ENCODE results near the gene ATP6V0B. TPM values are rescaled to one million over a fixed set of nuclear protein-coding genes. Genes with fewer than 3 reads are reported as not detected.

ATP6V0B gene
- total and polyA plus RNA-seq, 9 of the 15 experiments (the other 6 are each of a cell fraction or from before 2014, with no cell fraction given) = 137 to 328 (median 220) TPM

DNA sequence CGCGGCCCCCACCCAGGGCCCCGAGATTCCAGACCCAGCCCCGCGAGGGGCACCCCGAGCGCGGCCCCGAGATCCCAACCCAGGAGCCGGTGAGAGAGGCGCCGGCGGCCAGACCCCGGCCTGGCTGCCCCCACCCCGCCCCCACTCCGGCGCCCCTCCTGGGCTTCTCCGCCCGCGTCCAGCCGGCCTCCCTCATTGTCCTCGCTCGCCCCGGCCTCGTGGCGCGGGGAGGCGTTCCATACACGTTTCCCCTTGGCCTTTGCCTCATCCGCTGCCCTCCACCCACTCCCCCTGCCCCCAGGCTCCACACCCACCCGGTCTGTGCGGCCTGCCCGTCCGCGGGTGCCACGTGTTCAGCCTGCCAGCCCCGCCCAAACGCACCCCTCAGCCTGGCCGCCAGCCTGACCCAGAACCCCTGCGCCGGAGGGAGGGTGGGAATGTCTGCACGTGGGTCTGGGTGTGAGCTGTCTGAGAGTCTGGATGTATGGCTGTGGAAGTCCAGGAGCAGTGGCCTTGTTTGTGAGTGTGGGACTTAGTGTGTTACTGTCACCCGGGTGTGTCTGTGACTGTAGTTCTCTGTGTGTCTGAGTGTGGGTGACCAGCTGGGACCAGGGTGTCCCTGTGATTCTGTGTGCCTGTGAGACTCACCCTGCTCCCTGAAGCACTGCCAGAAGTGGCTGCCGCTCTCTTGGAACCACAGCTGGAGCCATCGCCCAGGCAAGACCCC is 4.9 kb downstream of the ATP6V0B start (continued):
- TF ChIP-seq AFF4 (CRISPR knock-in tag; IDR thresholded peaks at IDR 0.05) = no peak
- no peak for TF ChIP-seq ZNF444 (CRISPR knock-in tag; IDR thresholded peaks at IDR 0.05)
- TF ChIP-seq ZNF239 (CRISPR knock-in tag; IDR thresholded peaks at IDR 0.05) = no peak
- no peak for TF ChIP-seq HSF4 (CRISPR knock-in tag; IDR thresholded peaks at IDR 0.05; ENCODE audit: borderline replicate concordance)
- TF ChIP-seq ELF4 (CRISPR knock-in tag; IDR thresholded peaks at IDR 0.05) = no peak
- peak in 1 of 2 experiments; percentile 50; a peak in 1 of 4 replicates for TF ChIP-seq FOXK2 (conservative IDR thresholded peaks at IDR 0.05 in 1 of 2, IDR thresholded peaks at IDR 0.05 in 1 of 2; ENCODE audit: low read depth in 2 of 2)
- TF ChIP-seq XRCC5 (IDR thresholded peaks at IDR 0.05; ENCODE audit: low read depth, low read length) = no peak
- TF ChIP-seq KLF10 (CRISPR knock-in tag; IDR thresholded peaks at IDR 0.05) = no peak
- no peak for TF ChIP-seq HDAC6 (IDR thresholded peaks at IDR 0.05; ENCODE audit: low read depth, low read length)
- peak; percentile 20; the same call in 1 of the 2 replicates for TF ChIP-seq ZBTB7A (IDR thresholded peaks at IDR 0.05; ENCODE audit: borderline replicate concordance, control insufficient read depth, low read depth, low read length)
- TF ChIP-seq ZNF133 (CRISPR knock-in tag; IDR thresholded peaks at IDR 0.05) = no peak
- TF ChIP-seq POLR2AphosphoS5 (IDR thresholded peaks at IDR 0.05; ENCODE audit: control insufficient read depth, insufficient read depth, low read depth, low read length) = 0 out of 2 replicates have a peak, but pooled peaks have one; percentile 21
- TF ChIP-seq ZNF398 (CRISPR knock-in tag; IDR thresholded peaks at IDR 0.05) = no peak
- TF ChIP-seq, protein P1, sequence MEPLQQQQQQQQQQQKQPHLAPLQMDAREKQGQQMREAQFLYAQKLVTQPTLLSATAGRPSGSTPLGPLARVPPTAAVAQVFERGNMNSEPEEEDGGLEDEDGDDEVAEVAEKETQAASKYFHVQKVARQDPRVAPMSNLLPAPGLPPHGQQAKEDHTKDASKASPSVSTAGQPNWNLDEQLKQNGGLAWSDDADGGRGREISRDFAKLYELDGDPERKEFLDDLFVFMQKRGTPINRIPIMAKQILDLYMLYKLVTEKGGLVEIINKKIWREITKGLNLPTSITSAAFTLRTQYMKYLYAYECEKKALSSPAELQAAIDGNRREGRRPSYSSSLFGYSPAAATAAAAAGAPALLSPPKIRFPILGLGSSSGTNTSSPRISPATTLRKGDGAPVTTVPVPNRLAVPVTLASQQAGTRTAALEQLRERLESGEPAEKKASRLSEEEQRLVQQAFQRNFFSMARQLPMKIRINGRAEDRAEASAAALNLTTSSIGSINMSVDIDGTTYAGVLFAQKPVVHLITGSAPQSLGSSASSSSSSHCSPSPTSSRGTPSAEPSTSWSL (CRISPR knock-in tag; IDR thresholded peaks at IDR 0.05; ENCODE audit: borderline replicate concordance) = no peak
- no peak for TF ChIP-seq RFX5 (IDR thresholded peaks at IDR 0.05; ENCODE audit: low read depth, low read length)
- TF ChIP-seq CTBP1 (IDR thresholded peaks at IDR 0.05; ENCODE audit: borderline replicate concordance) = no peak
- TF ChIP-seq HDAC3 (IDR thresholded peaks at IDR 0.05; ENCODE audit: borderline replicate concordance, partially characterized antibody) = no peak
- TF ChIP-seq NCOA1 (IDR thresholded peaks at IDR 0.05; ENCODE audit: low read depth) = no peak
- TF ChIP-seq ZC3H11A (IDR thresholded peaks at IDR 0.05; ENCODE audit: low read depth, low read length) = no peak
- TF ChIP-seq, protein P2, sequence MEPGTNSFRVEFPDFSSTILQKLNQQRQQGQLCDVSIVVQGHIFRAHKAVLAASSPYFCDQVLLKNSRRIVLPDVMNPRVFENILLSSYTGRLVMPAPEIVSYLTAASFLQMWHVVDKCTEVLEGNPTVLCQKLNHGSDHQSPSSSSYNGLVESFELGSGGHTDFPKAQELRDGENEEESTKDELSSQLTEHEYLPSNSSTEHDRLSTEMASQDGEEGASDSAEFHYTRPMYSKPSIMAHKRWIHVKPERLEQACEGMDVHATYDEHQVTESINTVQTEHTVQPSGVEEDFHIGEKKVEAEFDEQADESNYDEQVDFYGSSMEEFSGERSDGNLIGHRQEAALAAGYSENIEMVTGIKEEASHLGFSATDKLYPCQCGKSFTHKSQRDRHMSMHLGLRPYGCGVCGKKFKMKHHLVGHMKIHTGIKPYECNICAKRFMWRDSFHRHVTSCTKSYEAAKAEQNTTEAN (CRISPR knock-in tag; IDR thresholded peaks at IDR 0.05) = no peak

All from K562 (cell line).